Keratinocyte (primary cell): ENCODE data around the gene TGFB1I1. TPM values are rescaled to one million over a fixed set of nuclear protein-coding genes. Genes with fewer than 3 reads are reported as not detected.

Experiments
- DNase-seq: peaks from one replicate; pipeline ENCODE4 v3.0.0-alpha.2; 2011; ENCODE audit warnings: low read depth, missing footprints, low spot score
- FAIRE-seq: peaks from 2 replicates; lab custom pipeline; 2011; peaks lifted over from hg19 to GRCh38; lab: Jason Lieb, UNC
- H2AFZ ChIP-seq: 2 replicates; pipeline ENCODE4 v1.6.0; 2012; ENCODE audit warnings: low read length, control low read depth, inconsistent platforms; ENCODE audit not compliant: control insufficient read depth
- H3K27ac ChIP-seq: 2 replicates; pipeline ENCODE4 v1.5.1; 2011; ENCODE audit warnings: low read length; ENCODE audit not compliant: control insufficient read depth, insufficient read depth
- H3K27me3 ChIP-seq: 3 replicates; pipeline ENCODE4 v1.6.0; 2011; ENCODE audit warnings: low read length; ENCODE audit not compliant: control insufficient read depth, insufficient read depth; ENCODE audit errors: extremely low read depth
- H3K36me3 ChIP-seq, 2 experiments: 2 replicates in 1 of 2; 3 replicates in 1 of 2; pipeline ENCODE4 v1.5.1; 2011; ENCODE audit warnings: low read length in 2 of 2, mild to moderate bottlenecking in 1 of 2; ENCODE audit not compliant: control insufficient read depth in 2 of 2, insufficient read depth in 2 of 2; ENCODE audit errors: extremely low read depth in 1 of 2
- H3K4me1 ChIP-seq: 3 replicates; pipeline ENCODE4 v1.5.1; 2011; ENCODE audit warnings: low read length; ENCODE audit not compliant: control insufficient read depth, insufficient read depth; ENCODE audit errors: extremely low read depth
- H3K4me2 ChIP-seq: 3 replicates; pipeline ENCODE4 v1.6.0; 2011; ENCODE audit warnings: low read depth, low read length; ENCODE audit not compliant: control insufficient read depth, insufficient read depth; ENCODE audit errors: extremely low read depth
- H3K4me3 ChIP-seq, 3 experiments: fragments of 200-600 bp in 1 of 3; sonication (generic) in 1 of 3; 2 replicates in 2 of 3; 3 replicates in 1 of 3; pipeline ENCODE4 v1.5.1; 2011 to 2016; ENCODE audit warnings: low read length in 3 of 3, mild to moderate bottlenecking in 3 of 3, control low read depth in 2 of 3, inconsistent platforms in 1 of 3, low read depth in 1 of 3, mixed read lengths in 1 of 3, mixed run types in 1 of 3, moderate library complexity in 1 of 3; ENCODE audit not compliant: control insufficient read depth in 2 of 3, insufficient read depth in 2 of 3; ENCODE audit errors: extremely low read depth in 1 of 3
- H3K79me2 ChIP-seq: 2 replicates; pipeline ENCODE4 v1.6.0; 2012; ENCODE audit warnings: low read length; ENCODE audit not compliant: control insufficient read depth, insufficient read depth
- H3K9ac ChIP-seq: 3 replicates; pipeline ENCODE4 v1.6.0; 2011; ENCODE audit warnings: low read length; ENCODE audit not compliant: control insufficient read depth, insufficient read depth; ENCODE audit errors: extremely low read depth
- H3K9me1 ChIP-seq: 3 replicates; pipeline ENCODE4 v1.6.0; 2011; ENCODE audit warnings: low read length; ENCODE audit not compliant: control insufficient read depth, insufficient read depth; ENCODE audit errors: extremely low read depth
- H3K9me3 ChIP-seq: 2 replicates; pipeline ENCODE4 v1.5.1; 2012; ENCODE audit warnings: low read depth, low read length; ENCODE audit not compliant: control insufficient read depth
- H4K20me1 ChIP-seq: 3 replicates; pipeline ENCODE4 v1.6.0; 2011; ENCODE audit warnings: low read length; ENCODE audit not compliant: control insufficient read depth, insufficient read depth; ENCODE audit errors: extremely low read depth
- EZH2 ChIP-seq: IDR thresholded peaks from one replicate; pipeline ENCODE4 v1.6.1; 2012; ENCODE audit warnings: inconsistent platforms, mild to moderate bottlenecking, low read length, moderate library complexity
- dilution Hi-C: fragments of 300-500 bp; cut with MboI; formaldehyde crosslinking; loops from one replicate; pipeline ENCODE4 v1.7.0; 2020; ENCODE audit warnings: low sequenced_read_pairs; ENCODE audit not compliant: extremely low pct_ligation_motif_present
- polyA plus RNA-seq, 5 experiments: library from polyadenylated mRNA; depleted of rRNA in 3 of 5; stranded (reverse) in 3 of 5; stranded (forward) in 1 of 5; unstranded in 1 of 5; fragments of >200 nt; gene quantifications; 1 replicate in 1 of 5; 2 replicates in 3 of 5; 3 replicates in 1 of 5; pipeline versions ENCODE4 v1.2.1 to v1.2.3, GENCODE V29; 2011 to 2012; ENCODE audit warnings: missing spikeins in 2 of 5, low read depth in 1 of 5, low replicate concordance in 1 of 5
- TF ChIP-seq, protein P1 (sequence below), 3 experiments: IDR thresholded peaks in 1 of 3; conservative IDR thresholded peaks in 1 of 3; optimal IDR thresholded peaks in 1 of 3; 2 replicates in 2 of 3; 3 replicates in 1 of 3; pipeline versions ENCODE3 to v1.5.1; 2011; ENCODE audit warnings: low read length in 3 of 3, mild to moderate bottlenecking in 3 of 3, moderate library complexity in 2 of 3, control low read depth in 1 of 3, inconsistent platforms in 1 of 3; ENCODE audit not compliant: insufficient read depth in 2 of 3; ENCODE audit errors: extremely low read depth in 1 of 3

The TGFB1I1 gene
- polyA plus RNA-seq, 1 donor (not counting 4 experiments of a cell fraction or from before 2014, with no cell fraction given), result 3.7 TPM

DNA sequence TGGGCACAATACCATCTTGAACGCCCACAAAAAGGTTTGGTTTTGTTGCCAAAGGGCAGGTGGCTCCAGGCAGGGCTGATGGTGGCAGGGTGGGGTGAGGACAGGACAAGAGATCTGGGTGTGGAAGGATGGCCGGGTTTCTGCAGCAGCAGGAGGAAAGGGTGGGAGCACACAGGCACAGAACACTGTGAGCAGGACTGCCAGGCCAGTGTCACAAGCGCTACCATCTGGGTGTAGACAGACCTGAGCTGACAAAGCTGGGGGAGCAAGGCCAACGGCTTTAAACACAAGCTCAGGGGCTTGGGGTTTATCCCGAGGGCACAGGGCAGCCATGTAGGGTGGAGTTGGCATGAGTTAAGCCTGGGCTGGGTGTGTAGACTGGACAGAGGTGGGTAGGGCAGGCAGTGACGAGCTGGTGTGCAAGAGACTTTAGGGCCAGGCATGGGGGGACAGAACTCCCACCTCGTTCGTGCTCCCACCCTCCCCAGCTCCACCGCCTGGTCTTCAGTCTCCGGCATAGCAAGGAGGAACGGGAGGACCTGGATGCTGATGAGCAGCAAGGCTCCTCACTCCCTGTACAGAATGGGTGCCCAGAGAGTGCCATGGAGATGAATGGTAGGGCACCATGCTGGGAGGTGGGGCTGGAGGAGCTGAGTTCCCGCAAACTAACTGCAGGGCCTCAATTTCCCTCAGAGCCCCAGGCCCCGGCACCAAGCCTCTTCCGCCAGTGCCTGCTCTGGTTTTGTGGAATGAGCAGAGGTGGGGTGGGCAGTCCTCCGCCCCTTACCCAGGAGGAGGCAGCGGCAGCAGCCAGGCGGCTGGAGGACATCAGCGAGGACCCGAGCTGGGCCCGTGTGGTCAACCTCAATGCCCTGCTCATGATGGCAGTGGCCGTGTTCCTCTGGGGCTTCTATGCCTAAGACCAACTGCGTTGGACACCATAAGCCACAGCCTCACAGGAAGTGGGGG, 17.9 kb downstream of the TGFB1I1 start:
- no peak overlapping the region for H3K4me2 ChIP-seq
- DNase-seq, result no peak
- no peak overlapping the region for H3K4me3 ChIP-seq
- H2AFZ ChIP-seq, result no peak overlapping the region
- H3K9me1 ChIP-seq, result no peaks in the 10 kb centered on the region
- no peaks in the 10 kb centered on the region for H3K9me3 ChIP-seq
- peaks cover 14% of the 10 kb centered on the region for H3K4me1 ChIP-seq
- no peaks in the 10 kb centered on the region for H3K79me2 ChIP-seq
- H3K36me3 ChIP-seq, result peaks cover 0 to 6% of the 10 kb centered on the region in 2 experiments
- peaks cover 16% of the 10 kb centered on the region for H3K27me3 ChIP-seq
- dilution Hi-C loops, result no loop called here
- H3K27ac ChIP-seq, result no peak overlapping the region
- TF ChIP-seq EZH2, result no peak
- TF ChIP-seq, protein P1, sequence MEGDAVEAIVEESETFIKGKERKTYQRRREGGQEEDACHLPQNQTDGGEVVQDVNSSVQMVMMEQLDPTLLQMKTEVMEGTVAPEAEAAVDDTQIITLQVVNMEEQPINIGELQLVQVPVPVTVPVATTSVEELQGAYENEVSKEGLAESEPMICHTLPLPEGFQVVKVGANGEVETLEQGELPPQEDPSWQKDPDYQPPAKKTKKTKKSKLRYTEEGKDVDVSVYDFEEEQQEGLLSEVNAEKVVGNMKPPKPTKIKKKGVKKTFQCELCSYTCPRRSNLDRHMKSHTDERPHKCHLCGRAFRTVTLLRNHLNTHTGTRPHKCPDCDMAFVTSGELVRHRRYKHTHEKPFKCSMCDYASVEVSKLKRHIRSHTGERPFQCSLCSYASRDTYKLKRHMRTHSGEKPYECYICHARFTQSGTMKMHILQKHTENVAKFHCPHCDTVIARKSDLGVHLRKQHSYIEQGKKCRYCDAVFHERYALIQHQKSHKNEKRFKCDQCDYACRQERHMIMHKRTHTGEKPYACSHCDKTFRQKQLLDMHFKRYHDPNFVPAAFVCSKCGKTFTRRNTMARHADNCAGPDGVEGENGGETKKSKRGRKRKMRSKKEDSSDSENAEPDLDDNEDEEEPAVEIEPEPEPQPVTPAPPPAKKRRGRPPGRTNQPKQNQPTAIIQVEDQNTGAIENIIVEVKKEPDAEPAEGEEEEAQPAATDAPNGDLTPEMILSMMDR (optimal IDR thresholded peaks at IDR 0.05 in 1 of 3, IDR thresholded peaks at IDR 0.05 in 1 of 3, conservative IDR thresholded peaks at IDR 0.05 in 1 of 3; ENCODE audit: extremely low read depth in 1 of 3, insufficient read depth in 2 of 3, low read length in 3 of 3), result no peak
- H4K20me1 ChIP-seq, result no peaks in the 10 kb centered on the region
- FAIRE-seq, result no peak
- H3K9ac ChIP-seq, result no peak overlapping the region

DNA sequence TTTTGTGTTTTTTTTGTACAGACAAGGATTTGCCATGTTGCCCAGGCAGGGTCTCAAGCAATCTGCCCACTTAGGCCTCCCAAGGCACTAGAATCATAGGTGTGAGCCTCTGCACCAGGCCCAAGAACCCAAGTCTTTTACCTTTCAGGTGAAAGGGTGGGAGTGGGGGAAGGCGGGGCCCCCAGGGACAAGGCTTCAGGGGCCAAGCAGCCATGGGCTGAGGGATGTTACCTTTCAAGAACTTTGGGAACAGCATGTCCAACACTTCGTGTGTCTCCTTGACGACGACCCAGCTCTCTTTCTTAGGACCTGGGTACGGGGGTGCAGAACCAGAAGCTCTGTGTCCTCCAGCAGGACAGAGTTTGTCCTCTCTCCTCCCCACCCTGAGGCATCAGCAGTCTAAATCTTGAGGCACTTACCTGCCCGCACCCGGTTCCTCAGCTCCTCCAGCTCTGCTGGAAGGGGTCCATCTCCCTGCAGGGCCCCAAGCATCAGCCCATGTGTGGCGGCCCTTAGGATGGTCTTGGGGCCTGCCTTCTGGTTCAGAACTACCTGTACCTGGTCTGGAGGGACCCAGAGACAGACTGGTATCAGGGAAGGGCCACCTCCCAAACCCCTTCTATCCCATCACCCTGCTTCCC, 19.9 kb downstream of the TGFB1I1 start:
- no peaks in the 10 kb centered on the region for H4K20me1 ChIP-seq
- no peaks in the 10 kb centered on the region for H3K79me2 ChIP-seq
- H3K4me1 ChIP-seq, result peaks cover 14% of the 10 kb centered on the region
- peaks cover 0 to 12% of the 10 kb centered on the region in 2 experiments for H3K36me3 ChIP-seq
- dilution Hi-C loops, result no loop called here
- no peak overlapping the region for H3K27ac ChIP-seq
- no peaks in the 10 kb centered on the region for H3K9me1 ChIP-seq
- no peak overlapping the region for H3K9ac ChIP-seq
- peaks cover 3% of the 10 kb centered on the region for H3K27me3 ChIP-seq
- H2AFZ ChIP-seq, result no peak overlapping the region
- H3K4me2 ChIP-seq, result no peak overlapping the region
- FAIRE-seq (no peak), DNase-seq (no peak)
- no peaks in the 10 kb centered on the region for H3K9me3 ChIP-seq
- no peak for TF ChIP-seq EZH2
- TF ChIP-seq, protein P1 (optimal IDR thresholded peaks at IDR 0.05 in 1 of 3, IDR thresholded peaks at IDR 0.05 in 1 of 3, conservative IDR thresholded peaks at IDR 0.05 in 1 of 3; ENCODE audit: extremely low read depth in 1 of 3, insufficient read depth in 2 of 3, low read length in 3 of 3), result no peak
- H3K4me3 ChIP-seq, result no peak overlapping the region
